Smooth muscle cell (in vitro differentiated cells): ENCODE measurements around the gene CRACR2A. TPM values are rescaled to one million over a fixed set of nuclear protein-coding genes. Genes with fewer than 3 reads are reported as not detected.

Experiments
- DNase-seq: peaks from one replicate; lab custom pipeline; 2025; ENCODE audit not compliant: unreplicated experiment; lab: John Stamatoyannopoulos, UW
- H2AFZ ChIP-seq: fragments of 200-600 bp; sonication (generic); 2 replicates; pipeline ENCODE4 v1.6.0; 2016; ENCODE audit warnings: antibody characterized with exemption, low read depth, mild to moderate bottlenecking
- H3F3A ChIP-seq: fragments of 200-600 bp; sonication (generic); 2 replicates; pipeline ENCODE4 v1.6.0; 2017; ENCODE audit warnings: antibody characterized with exemption, low read depth
- H3K27ac ChIP-seq: fragments of 200-600 bp; sonication (generic); 2 replicates; pipeline ENCODE4 v1.5.1; 2016; ENCODE audit warnings: low read depth, mild to moderate bottlenecking
- H3K27me3 ChIP-seq: fragments of 200-600 bp; sonication (generic); 2 replicates; pipeline ENCODE4 v1.6.1; 2016; ENCODE audit warnings: low read depth, mild to moderate bottlenecking
- H3K36me3 ChIP-seq: fragments of 200-600 bp; sonication (generic); 2 replicates; pipeline ENCODE4 v1.5.1; 2016; ENCODE audit warnings: low read depth
- H3K4me1 ChIP-seq: fragments of 200-600 bp; sonication (generic); 2 replicates; pipeline ENCODE4 v1.5.1; 2016; ENCODE audit warnings: low read depth
- H3K4me2 ChIP-seq: fragments of 200-600 bp; sonication (generic); 2 replicates; pipeline ENCODE4 v1.6.0; 2016; ENCODE audit warnings: mild to moderate bottlenecking
- H3K4me3 ChIP-seq: fragments of 200-600 bp; sonication (generic); 2 replicates; pipeline ENCODE4 v1.5.1; 2016; ENCODE audit warnings: mild to moderate bottlenecking
- H3K79me2 ChIP-seq: fragments of 200-600 bp; sonication (generic); 2 replicates; pipeline ENCODE4 v1.6.0; 2016; ENCODE audit warnings: low read depth, mild to moderate bottlenecking
- H3K9ac ChIP-seq: fragments of 200-600 bp; sonication (generic); 2 replicates; pipeline ENCODE4 v1.6.0; 2016; ENCODE audit warnings: low read depth
- H3K9me3 ChIP-seq: fragments of 200-600 bp; sonication (generic); replicated peaks from 2 replicates; pipeline ENCODE4 v1.5.1; 2016; ENCODE audit warnings: low read depth
- H4K20me1 ChIP-seq: fragments of 200-600 bp; sonication (generic); 2 replicates; pipeline ENCODE4 v1.6.0; 2016; ENCODE audit warnings: low read depth
- WGBS: methylation state at CpG from one replicate; pipeline ENCODE4 v1.1.7; 2016; ENCODE audit warnings: low lambda C conversion rate; 5-methylcytosine and 5-hydroxymethylcytosine counted together
- polyA plus RNA-seq: library from polyadenylated mRNA; unstranded; fragments of >200 nt; fragmentation: Nextera tagmentation; extraction: Ambion mirVana; gene quantifications from 2 replicates; pipeline ENCODE4 v1.2.1, GENCODE V29; 2016
- total RNA-seq: library from RNA; depleted of rRNA; stranded (reverse); fragments of >200 nt; gene quantifications from 2 replicates; pipeline ENCODE4 v1.2.3, GENCODE V29; 2014
- TF ChIP-seq, protein P1 (sequence below): fragments of 200-600 bp; sonication (generic); IDR thresholded peaks from 2 replicates; pipeline ENCODE4 v1.5.1; 2017; ENCODE audit warnings: borderline replicate concordance, mild to moderate bottlenecking, antibody characterized with exemption; ENCODE audit not compliant: insufficient read depth, poor library complexity, severe bottlenecking

Gene CRACR2A
- total and polyA plus RNA-seq, 2 experiments from 2014 or later: 0.99 to 1.3 TPM

DNA sequence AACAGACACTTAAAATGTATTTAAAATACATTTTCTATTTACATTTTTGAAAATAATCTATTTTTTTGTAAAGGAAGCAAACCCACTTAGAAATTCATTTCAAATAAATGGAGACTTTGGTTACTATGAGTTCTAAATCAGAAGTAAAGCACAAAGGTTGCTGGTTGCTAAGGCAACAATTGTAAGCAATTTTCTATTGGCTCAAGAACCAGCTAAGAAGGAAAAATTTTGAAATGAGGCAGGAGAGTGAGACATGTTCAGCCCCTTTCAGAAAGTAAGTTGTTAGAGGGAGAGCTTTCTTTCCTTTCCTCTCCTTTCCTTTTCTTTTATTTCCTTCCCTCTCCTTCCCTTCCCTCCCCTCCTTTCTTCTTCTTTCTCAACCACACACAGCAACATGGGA is 181.2 kb downstream of the CRACR2A start:
- no peak overlapping the region for H3K9ac ChIP-seq
- H3K36me3 ChIP-seq: no peaks in the 10 kb centered on the region
- no peak for DNase-seq
- H3K4me1 ChIP-seq: peaks cover 11% of the 10 kb centered on the region
- TF ChIP-seq, protein P1, sequence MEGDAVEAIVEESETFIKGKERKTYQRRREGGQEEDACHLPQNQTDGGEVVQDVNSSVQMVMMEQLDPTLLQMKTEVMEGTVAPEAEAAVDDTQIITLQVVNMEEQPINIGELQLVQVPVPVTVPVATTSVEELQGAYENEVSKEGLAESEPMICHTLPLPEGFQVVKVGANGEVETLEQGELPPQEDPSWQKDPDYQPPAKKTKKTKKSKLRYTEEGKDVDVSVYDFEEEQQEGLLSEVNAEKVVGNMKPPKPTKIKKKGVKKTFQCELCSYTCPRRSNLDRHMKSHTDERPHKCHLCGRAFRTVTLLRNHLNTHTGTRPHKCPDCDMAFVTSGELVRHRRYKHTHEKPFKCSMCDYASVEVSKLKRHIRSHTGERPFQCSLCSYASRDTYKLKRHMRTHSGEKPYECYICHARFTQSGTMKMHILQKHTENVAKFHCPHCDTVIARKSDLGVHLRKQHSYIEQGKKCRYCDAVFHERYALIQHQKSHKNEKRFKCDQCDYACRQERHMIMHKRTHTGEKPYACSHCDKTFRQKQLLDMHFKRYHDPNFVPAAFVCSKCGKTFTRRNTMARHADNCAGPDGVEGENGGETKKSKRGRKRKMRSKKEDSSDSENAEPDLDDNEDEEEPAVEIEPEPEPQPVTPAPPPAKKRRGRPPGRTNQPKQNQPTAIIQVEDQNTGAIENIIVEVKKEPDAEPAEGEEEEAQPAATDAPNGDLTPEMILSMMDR: no peak
- no peak overlapping the region for H3K4me2 ChIP-seq
- H3K79me2 ChIP-seq: no peaks in the 10 kb centered on the region
- H2AFZ ChIP-seq: no peak overlapping the region
- no peak overlapping the region for H3K4me3 ChIP-seq
- H4K20me1 ChIP-seq: no peaks in the 10 kb centered on the region
- no peaks in the 10 kb centered on the region for H3F3A ChIP-seq
- no peak overlapping the region for H3K27ac ChIP-seq
- H3K9me3 ChIP-seq: no peaks in the 10 kb centered on the region
- H3K27me3 ChIP-seq: peaks cover 52% of the 10 kb centered on the region

DNA sequence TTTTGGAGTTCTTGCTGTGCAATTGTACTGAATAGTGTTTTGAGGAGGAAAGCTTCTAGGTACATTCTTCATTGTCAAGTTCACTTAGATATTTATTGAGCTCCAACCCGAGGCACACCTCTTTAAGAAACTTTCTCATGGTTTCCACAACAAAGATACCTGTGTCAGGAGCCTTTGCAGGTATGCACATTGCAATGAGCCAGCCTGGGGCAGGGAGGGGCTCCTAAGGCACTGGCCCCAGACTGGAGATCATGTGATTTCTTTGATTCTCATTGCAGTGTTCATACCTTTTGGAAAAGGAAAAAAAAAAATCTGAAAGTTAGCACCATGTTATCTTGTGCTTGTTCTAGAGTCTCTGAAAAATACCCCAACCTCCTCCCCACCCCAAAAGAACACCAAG is 181.6 kb downstream of the CRACR2A start:
- no peaks in the 10 kb centered on the region for H3K36me3 ChIP-seq
- H4K20me1 ChIP-seq: no peaks in the 10 kb centered on the region
- no peaks in the 10 kb centered on the region for H3K79me2 ChIP-seq
- H3K4me2 ChIP-seq: no peak overlapping the region
- H3K4me1 ChIP-seq: peaks cover 11% of the 10 kb centered on the region
- TF ChIP-seq, protein P1: no peak
- H3K4me3 ChIP-seq: no peak overlapping the region
- WGBS: 63% methylated on average over 1 of the region's 1 CpG
- no peak overlapping the region for H3K27ac ChIP-seq
- H3K27me3 ChIP-seq: peaks cover 48% of the 10 kb centered on the region
- H3K9me3 ChIP-seq: no peaks in the 10 kb centered on the region
- no peak for DNase-seq
- no peak overlapping the region for H2AFZ ChIP-seq
- no peaks in the 10 kb centered on the region for H3F3A ChIP-seq
- no peak overlapping the region for H3K9ac ChIP-seq

DNA sequence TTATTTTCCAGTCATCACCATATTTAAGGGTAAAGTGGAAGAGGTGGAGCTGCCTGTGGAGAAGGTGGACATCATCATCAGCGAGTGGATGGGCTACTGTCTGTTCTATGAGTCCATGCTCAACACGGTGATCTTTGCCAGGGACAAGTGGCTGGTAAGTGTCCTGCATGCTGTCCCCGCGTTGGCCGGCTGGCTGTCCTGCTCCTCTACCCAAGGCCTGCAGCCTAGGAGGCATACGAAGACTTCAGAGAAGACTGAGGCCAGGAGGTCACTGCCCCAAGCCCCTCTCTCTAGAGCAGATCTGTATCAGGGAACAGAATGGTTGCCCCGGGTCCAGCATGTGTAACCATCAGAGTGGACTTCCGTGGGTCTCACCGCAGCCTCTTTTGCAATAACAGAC is 184.2 kb downstream of the CRACR2A start:
- H3K4me3 ChIP-seq: no peak overlapping the region
- H3K4me1 ChIP-seq: no peaks in the 10 kb centered on the region
- no peak overlapping the region for H3K27ac ChIP-seq
- H3K9me3 ChIP-seq: no peaks in the 10 kb centered on the region
- TF ChIP-seq, protein P1: no peak
- H3K79me2 ChIP-seq: no peaks in the 10 kb centered on the region
- peaks cover 58% of the 10 kb centered on the region for H3K27me3 ChIP-seq
- no peak overlapping the region for H3K4me2 ChIP-seq
- no peaks in the 10 kb centered on the region for H3F3A ChIP-seq
- no peak for DNase-seq
- H4K20me1 ChIP-seq: no peaks in the 10 kb centered on the region
- 96% methylated on average over 9 of the region's 9 CpGs for WGBS
- H2AFZ ChIP-seq: no peak overlapping the region
- no peaks in the 10 kb centered on the region for H3K36me3 ChIP-seq
- no peak overlapping the region for H3K9ac ChIP-seq

DNA sequence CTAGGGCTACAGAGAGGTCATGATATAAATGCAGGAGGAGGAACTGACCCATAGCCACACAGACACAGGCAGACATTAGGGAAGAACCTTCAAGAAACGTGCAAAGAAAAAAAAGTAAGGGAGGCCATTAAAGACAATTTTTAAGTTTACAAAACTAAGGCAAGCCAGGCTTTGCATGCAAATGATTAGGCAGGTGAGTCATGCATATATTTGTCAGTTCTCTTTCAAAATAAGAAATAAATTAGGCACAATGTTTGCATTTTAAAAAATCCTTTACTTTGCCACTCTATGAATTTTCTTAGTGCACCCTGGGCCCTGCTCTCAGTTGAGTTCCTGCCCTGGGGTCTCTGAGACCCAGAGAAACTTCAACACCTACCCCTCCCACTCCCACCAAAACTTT is 186.9 kb downstream of the CRACR2A start:
- Histone ChIP-seq H3K79me2 (no peaks in the 10 kb centered on the region), H3K4me2 (no peak overlapping the region), H3K4me1 (no peaks in the 10 kb centered on the region), H3K9ac (no peak overlapping the region), H3K27ac (no peak overlapping the region), H3K27me3 (peaks cover 38% of the 10 kb centered on the region), H3F3A (no peaks in the 10 kb centered on the region), H4K20me1 (no peaks in the 10 kb centered on the region), H3K9me3 (no peaks in the 10 kb centered on the region), H2AFZ (no peak overlapping the region), H3K4me3 (no peak overlapping the region), H3K36me3 (no peaks in the 10 kb centered on the region)
- 68% methylated on average over 1 of the region's 1 CpG for WGBS
- no peak for DNase-seq
- TF ChIP-seq, protein P1: no peak
